GM23338 (cell line): ENCODE data around the gene SRMS. TPM values are rescaled to one million over a fixed set of nuclear protein-coding genes. Genes with fewer than 3 reads are reported as not detected.

Experiments used
- CREB1 ChIP-seq: fragments of 250-450 bp; sonication (Bioruptor Pico); IDR thresholded peaks from 2 replicates; pipeline ENCODE4 v1.5.0; 2020; ENCODE audit warnings: low read depth, mild to moderate bottlenecking, moderate library complexity
- EZH2 ChIP-seq: fragments of 200-600 bp; sonication (generic); IDR thresholded peaks from one replicate; pipeline ENCODE4 v1.8.0; 2017; ENCODE audit warnings: antibody characterized with exemption, mild to moderate bottlenecking, low read depth; ENCODE audit not compliant: unreplicated experiment
- EZH2phosphoT487 ChIP-seq: fragments of 200-600 bp; sonication (generic); IDR thresholded peaks from one replicate; pipeline ENCODE4 v1.8.1; 2018; ENCODE audit warnings: antibody characterized with exemption; ENCODE audit not compliant: unreplicated experiment
- JUNB ChIP-seq: IDR thresholded peaks from one replicate; pipeline ENCODE4 v1.6.1; 2016; ENCODE audit warnings: antibody characterized with exemption; ENCODE audit not compliant: unreplicated experiment
- NANOG ChIP-seq: IDR thresholded peaks from 2 replicates; pipeline ENCODE4 v1.6.1; 2016; ENCODE audit warnings: antibody characterized with exemption, borderline replicate concordance
- POLR2AphosphoS5 ChIP-seq: IDR thresholded peaks from 2 replicates; pipeline ENCODE4 v1.6.1; 2016; ENCODE audit warnings: antibody characterized with exemption, low read depth
- STAT1 ChIP-seq: IDR thresholded peaks from one replicate; pipeline ENCODE4 v1.6.1; 2016; ENCODE audit warnings: antibody characterized with exemption; ENCODE audit not compliant: unreplicated experiment
- ZNF114 ChIP-seq: fragments of 250-450 bp; sonication (Bioruptor Pico); IDR thresholded peaks from 2 replicates; pipeline ENCODE4 v1.5.0; 2020; ENCODE audit warnings: mild to moderate bottlenecking, moderate library complexity
- polyA plus RNA-seq: library from polyadenylated mRNA; unstranded; fragments of >200 nt; fragmentation: Nextera tagmentation; extraction: Ambion mirVana; gene quantifications from 2 replicates; pipeline ENCODE4 v1.2.1, GENCODE V29; 2016
- total RNA-seq: library from RNA; depleted of rRNA; stranded (reverse); fragments of >200 nt; shearing (Covaris generic); gene quantifications from 2 replicates; pipeline ENCODE4 v1.2.3, GENCODE V29; 2014
- TF ChIP-seq, protein P1 (sequence below): fragments of 250-450 bp; sonication (Bioruptor Pico); IDR thresholded peaks from 2 replicates; pipeline ENCODE4 v1.5.0; 2020; ENCODE audit warnings: mild to moderate bottlenecking, moderate library complexity
- TF ChIP-seq, protein P2 (sequence below), 2 experiments: fragments of 200-600 bp in 1 of 2; sonication (generic) in 1 of 2; conservative IDR thresholded peaks; 2 replicates each; pipeline versions ENCODE4 v1.5.1 to v1.6.1; 2016 to 2017; ENCODE audit warnings: antibody characterized with exemption in 2 of 2, low read depth in 2 of 2, mild to moderate bottlenecking in 2 of 2, moderate library complexity in 1 of 2
- TF ChIP-seq, protein P3 (sequence below): IDR thresholded peaks from 2 replicates; pipeline ENCODE4 v1.6.1; 2016; ENCODE audit warnings: antibody characterized with exemption

SRMS gene
- total and polyA plus RNA-seq, 2 experiments from 2014 or later: 0.23 to 0.59 TPM

DNA sequence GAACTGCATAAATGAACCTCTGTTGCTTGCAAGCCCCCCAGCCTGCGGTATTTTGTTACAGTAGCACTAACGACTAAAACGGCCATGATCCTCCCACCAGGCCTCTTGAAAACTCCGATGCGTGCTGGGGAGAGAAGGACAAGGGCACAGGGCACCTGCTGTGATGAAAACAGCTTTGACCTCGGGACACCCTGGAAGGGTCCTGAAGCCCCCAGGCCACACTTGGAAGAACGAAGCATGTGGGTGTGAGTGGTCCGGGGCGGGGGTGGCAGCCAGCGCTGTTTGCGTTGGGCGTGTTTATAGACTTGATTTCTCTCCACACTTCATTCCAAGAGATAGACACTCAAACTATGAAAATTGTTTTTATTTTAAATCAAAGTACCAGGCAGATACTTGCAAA, 39.7 kb upstream of the SRMS start (continued):
- TF ChIP-seq, protein P1, sequence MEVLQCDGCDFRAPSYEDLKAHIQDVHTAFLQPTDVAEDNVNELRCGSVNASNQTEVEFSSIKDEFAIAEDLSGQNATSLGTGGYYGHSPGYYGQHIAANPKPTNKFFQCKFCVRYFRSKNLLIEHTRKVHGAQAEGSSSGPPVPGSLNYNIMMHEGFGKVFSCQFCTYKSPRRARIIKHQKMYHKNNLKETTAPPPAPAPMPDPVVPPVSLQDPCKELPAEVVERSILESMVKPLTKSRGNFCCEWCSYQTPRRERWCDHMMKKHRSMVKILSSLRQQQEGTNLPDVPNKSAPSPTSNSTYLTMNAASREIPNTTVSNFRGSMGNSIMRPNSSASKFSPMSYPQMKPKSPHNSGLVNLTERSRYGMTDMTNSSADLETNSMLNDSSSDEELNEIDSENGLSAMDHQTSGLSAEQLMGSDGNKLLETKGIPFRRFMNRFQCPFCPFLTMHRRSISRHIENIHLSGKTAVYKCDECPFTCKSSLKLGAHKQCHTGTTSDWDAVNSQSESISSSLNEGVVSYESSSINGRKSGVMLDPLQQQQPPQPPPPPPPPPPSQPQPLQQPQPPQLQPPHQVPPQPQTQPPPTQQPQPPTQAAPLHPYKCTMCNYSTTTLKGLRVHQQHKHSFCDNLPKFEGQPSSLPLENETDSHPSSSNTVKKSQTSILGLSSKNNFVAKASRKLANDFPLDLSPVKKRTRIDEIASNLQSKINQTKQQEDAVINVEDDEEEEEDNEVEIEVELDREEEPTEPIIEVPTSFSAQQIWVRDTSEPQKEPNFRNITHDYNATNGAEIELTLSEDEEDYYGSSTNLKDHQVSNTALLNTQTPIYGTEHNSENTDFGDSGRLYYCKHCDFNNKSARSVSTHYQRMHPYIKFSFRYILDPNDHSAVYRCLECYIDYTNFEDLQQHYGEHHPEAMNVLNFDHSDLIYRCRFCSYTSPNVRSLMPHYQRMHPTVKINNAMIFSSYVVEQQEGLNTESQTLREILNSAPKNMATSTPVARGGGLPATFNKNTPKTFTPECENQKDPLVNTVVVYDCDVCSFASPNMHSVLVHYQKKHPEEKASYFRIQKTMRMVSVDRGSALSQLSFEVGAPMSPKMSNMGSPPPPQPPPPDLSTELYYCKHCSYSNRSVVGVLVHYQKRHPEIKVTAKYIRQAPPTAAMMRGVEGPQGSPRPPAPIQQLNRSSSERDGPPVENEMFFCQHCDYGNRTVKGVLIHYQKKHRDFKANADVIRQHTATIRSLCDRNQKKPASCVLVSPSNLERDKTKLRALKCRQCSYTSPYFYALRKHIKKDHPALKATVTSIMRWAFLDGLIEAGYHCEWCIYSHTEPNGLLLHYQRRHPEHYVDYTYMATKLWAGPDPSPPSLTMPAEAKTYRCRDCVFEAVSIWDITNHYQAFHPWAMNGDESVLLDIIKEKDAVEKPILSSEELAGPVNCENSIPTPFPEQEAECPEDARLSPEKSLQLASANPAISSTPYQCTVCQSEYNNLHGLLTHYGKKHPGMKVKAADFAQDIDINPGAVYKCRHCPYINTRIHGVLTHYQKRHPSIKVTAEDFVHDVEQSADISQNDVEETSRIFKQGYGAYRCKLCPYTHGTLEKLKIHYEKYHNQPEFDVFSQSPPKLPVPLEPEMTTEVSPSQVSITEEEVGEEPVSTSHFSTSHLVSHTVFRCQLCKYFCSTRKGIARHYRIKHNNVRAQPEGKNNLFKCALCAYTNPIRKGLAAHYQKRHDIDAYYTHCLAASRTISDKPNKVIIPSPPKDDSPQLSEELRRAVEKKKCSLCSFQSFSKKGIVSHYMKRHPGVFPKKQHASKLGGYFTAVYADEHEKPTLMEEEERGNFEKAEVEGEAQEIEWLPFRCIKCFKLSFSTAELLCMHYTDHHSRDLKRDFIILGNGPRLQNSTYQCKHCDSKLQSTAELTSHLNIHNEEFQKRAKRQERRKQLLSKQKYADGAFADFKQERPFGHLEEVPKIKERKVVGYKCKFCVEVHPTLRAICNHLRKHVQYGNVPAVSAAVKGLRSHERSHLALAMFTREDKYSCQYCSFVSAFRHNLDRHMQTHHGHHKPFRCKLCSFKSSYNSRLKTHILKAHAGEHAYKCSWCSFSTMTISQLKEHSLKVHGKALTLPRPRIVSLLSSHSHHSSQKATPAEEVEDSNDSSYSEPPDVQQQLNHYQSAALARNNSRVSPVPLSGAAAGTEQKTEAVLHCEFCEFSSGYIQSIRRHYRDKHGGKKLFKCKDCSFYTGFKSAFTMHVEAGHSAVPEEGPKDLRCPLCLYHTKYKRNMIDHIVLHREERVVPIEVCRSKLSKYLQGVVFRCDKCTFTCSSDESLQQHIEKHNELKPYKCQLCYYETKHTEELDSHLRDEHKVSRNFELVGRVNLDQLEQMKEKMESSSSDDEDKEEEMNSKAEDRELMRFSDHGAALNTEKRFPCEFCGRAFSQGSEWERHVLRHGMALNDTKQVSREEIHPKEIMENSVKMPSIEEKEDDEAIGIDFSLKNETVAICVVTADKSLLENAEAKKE (CRISPR knock-in tag): no peak
- no peak for TF ChIP-seq NANOG
- TF ChIP-seq CREB1 (CRISPR knock-in tag): no peak
- TF ChIP-seq ZNF114 (CRISPR knock-in tag): no peak
- no peak for TF ChIP-seq JUNB
- no peak for TF ChIP-seq EZH2phosphoT487
- TF ChIP-seq POLR2AphosphoS5: no peak
- TF ChIP-seq, protein P2, sequence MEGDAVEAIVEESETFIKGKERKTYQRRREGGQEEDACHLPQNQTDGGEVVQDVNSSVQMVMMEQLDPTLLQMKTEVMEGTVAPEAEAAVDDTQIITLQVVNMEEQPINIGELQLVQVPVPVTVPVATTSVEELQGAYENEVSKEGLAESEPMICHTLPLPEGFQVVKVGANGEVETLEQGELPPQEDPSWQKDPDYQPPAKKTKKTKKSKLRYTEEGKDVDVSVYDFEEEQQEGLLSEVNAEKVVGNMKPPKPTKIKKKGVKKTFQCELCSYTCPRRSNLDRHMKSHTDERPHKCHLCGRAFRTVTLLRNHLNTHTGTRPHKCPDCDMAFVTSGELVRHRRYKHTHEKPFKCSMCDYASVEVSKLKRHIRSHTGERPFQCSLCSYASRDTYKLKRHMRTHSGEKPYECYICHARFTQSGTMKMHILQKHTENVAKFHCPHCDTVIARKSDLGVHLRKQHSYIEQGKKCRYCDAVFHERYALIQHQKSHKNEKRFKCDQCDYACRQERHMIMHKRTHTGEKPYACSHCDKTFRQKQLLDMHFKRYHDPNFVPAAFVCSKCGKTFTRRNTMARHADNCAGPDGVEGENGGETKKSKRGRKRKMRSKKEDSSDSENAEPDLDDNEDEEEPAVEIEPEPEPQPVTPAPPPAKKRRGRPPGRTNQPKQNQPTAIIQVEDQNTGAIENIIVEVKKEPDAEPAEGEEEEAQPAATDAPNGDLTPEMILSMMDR (conservative IDR thresholded peaks at IDR 0.05; ENCODE audit: low read depth in 2 of 2): no peak
- TF ChIP-seq EZH2: no peak
- no peak for TF ChIP-seq STAT1
- TF ChIP-seq, protein P3, sequence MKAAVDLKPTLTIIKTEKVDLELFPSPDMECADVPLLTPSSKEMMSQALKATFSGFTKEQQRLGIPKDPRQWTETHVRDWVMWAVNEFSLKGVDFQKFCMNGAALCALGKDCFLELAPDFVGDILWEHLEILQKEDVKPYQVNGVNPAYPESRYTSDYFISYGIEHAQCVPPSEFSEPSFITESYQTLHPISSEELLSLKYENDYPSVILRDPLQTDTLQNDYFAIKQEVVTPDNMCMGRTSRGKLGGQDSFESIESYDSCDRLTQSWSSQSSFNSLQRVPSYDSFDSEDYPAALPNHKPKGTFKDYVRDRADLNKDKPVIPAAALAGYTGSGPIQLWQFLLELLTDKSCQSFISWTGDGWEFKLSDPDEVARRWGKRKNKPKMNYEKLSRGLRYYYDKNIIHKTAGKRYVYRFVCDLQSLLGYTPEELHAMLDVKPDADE: no peak
